ENCODE measurements around the gene CHRDL2.
"Not testable (repeated sequence)": the region's sequence is repeated elsewhere in the genome, so short reads cannot be mapped to it uniquely, and the experiment has no call there.

CHRDL2 gene

GRCh38 chr11:74731301-74732094 lies at the start of gene CHRDL2:
Gene CHRDL2, minus strand, starts transcription at chr11:74731426. Its CDS starts 538 bp downstream, at chr11:74730888.
- no peaks in the 10 kb centered on the region for H3K9me3 Mint-ChIP-seq
- peaks cover 4% of the 10 kb centered on the region for H3K4me1 Mint-ChIP-seq
- H3K36me3 Mint-ChIP-seq: no peaks in the 10 kb centered on the region
- H3K27me3 Mint-ChIP-seq: peaks cover 31% of the 10 kb centered on the region
- peak within 1 kb of the TSS; percentile 60 for H3K27ac Mint-ChIP-seq
- peak within 1 kb of the TSS; percentile 47 for H3K4me3 Mint-ChIP-seq

DNA sequence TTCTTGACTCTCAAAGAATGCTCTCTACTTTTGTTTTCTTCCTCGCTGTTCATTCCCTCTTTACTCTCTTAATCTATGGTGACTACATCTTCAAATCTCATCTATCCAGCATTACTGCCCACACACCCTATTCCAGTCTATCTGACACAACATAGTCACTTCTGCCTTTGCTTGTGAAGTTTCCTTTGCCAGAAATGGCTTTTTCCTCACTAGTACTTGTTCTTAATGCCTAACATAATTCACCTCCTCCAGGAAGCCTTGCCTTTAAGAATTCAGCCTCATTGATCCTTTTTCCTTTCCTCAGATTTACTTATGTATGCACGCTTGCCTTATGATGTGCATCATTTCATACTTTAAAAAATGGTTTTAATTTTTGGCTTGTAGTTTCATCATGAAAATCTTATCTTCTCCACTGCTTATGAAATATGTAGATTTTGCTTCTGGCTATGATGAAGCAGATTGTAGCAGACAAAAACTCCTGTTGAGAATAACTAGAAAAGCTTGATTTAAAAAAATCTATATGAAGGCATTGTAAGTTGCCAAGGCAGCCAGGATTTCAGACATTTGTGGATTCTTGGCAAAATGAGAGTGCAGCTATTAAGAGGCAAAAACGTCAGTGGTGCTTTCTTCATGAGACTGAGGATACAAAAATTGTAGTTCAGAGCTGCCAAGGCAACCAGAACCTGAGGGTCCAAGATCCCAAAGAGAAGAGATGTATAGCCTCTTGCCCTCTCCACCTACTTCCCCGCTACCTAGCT lies 49.2 kb upstream of the CHRDL2 start:
- H3K27me3 Mint-ChIP-seq: no peaks in the 10 kb centered on the region

GRCh38 chr11:74778581-74778980 lies 47.4 kb upstream of the CHRDL2 start:
- no peaks in the 10 kb centered on the region for H3K27me3 Mint-ChIP-seq
- H3K4me3 Mint-ChIP-seq: no peak overlapping the region
- H3K4me1 Mint-ChIP-seq: peaks cover 38% of the 10 kb centered on the region
- H3K27ac Mint-ChIP-seq: no peak overlapping the region
- no peaks in the 10 kb centered on the region for H3K9me3 Mint-ChIP-seq
- peaks cover 10% of the 10 kb centered on the region for H3K36me3 Mint-ChIP-seq

More for the DNA sequence above, 49.2 kb upstream of the CHRDL2 start:
- H3K36me3 Mint-ChIP-seq: peaks cover 8% of the 10 kb centered on the region
- no peaks in the 10 kb centered on the region for H3K9me3 Mint-ChIP-seq
- peaks cover 26% of the 10 kb centered on the region for H3K4me1 Mint-ChIP-seq
- no peak overlapping the region for H3K4me3 Mint-ChIP-seq
- no peak overlapping the region for H3K27ac Mint-ChIP-seq

GRCh38 chr11:74777877-74778276 lies 46.7 kb upstream of the CHRDL2 start:
- Mint-ChIP-seq H3K36me3 (peaks cover 10% of the 10 kb centered on the region), H3K27me3 (no peaks in the 10 kb centered on the region), H3K4me3 (no peak overlapping the region), H3K27ac (peak overlapping the region; percentile 30), H3K4me1 (peaks cover 44% of the 10 kb centered on the region), H3K9me3 (no peaks in the 10 kb centered on the region)

DNA sequence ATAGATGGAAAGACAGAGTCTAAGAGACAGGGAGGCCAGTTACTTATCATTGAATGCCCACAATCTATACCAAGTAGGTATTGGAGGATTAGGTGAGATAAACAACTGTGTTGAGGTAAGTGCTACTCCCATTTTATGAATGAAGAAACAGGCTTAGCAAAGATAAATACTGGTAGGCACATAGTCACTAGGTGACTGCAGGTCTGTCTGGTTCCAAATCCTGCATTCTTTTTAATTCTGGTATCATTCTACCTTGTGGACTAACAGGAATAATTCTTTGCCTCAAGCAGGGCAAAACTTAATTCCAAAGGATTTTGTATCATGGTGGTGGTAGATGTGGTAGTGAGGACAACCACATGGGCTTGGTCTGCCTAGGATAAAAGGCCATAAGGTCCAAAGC lies 45.8 kb upstream of the CHRDL2 start:
- Mint-ChIP-seq H3K9me3 (no peaks in the 10 kb centered on the region), H3K4me3 (no peak overlapping the region), H3K4me1 (peaks cover 49% of the 10 kb centered on the region), H3K36me3 (peaks cover 10% of the 10 kb centered on the region), H3K27ac (no peak overlapping the region), H3K27me3 (no peaks in the 10 kb centered on the region)

DNA sequence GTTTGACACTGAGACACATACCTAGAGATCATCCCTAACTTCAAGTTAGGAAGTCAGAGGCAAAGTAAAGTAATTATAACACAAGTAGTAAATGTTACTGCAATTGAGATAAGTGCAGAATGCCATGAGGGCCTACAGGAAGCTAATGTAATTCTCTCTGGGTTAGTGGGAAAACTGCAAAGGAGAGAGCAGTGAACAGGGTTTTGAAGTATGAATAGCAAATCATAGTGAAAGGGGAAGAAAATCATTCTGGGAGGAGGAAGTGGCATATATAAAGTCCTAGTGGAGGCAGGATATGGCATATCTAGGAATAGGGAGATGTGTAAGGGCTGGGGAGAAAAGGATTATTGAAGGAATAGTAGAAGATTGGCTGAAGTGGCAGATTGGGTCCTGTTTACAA lies 45.3 kb upstream of the CHRDL2 start:
- H3K4me1 Mint-ChIP-seq: peaks cover 49% of the 10 kb centered on the region
- no peak overlapping the region for H3K27ac Mint-ChIP-seq
- H3K27me3 Mint-ChIP-seq: no peaks in the 10 kb centered on the region
- H3K4me3 Mint-ChIP-seq: no peak overlapping the region
- H3K36me3 Mint-ChIP-seq: peaks cover 10% of the 10 kb centered on the region
- H3K9me3 Mint-ChIP-seq: no peaks in the 10 kb centered on the region

- H3K27ac Mint-ChIP-seq: no peak overlapping the region
- no peaks in the 10 kb centered on the region for H3K27me3 Mint-ChIP-seq
- no peak overlapping the region for H3K4me3 Mint-ChIP-seq
- H3K9me3 Mint-ChIP-seq: no peaks in the 10 kb centered on the region
- H3K36me3 Mint-ChIP-seq: peaks cover 10% of the 10 kb centered on the region
- H3K4me1 Mint-ChIP-seq: peaks cover 49% of the 10 kb centered on the region
These were observed 44.5 kb upstream of the CHRDL2 start for GRCh38 chr11:74775762-74776161.

- no peaks in the 10 kb centered on the region for H3K9me3 Mint-ChIP-seq
- H3K4me1 Mint-ChIP-seq: peaks cover 62% of the 10 kb centered on the region
- H3K27me3 Mint-ChIP-seq: no peaks in the 10 kb centered on the region
- peaks cover 10% of the 10 kb centered on the region for H3K36me3 Mint-ChIP-seq
- no peak overlapping the region for H3K4me3 Mint-ChIP-seq
- H3K27ac Mint-ChIP-seq: no peak overlapping the region
These were observed 42.2 kb upstream of the CHRDL2 start for GRCh38 chr11:74773476-74773875.

DNA sequence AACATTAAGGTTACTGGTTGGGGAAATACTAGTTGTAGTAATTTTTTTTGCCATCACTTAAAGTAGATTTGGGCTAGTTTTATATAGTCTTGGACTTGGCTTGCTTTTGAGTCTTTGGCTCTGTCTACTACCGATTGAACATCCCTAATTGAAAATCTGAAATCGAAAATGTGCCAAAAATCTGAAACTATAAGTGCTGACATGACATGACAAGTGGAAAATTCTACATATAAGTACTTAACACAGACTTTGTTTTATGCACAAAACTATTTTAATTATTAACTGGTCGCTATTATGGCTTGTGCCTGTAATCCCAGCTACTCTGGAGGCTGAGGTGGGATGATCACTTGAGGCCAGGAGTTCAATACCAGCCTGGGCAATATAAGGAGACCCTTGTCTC lies 39.9 kb upstream of the CHRDL2 start:
- Mint-ChIP-seq H3K36me3 (peaks cover 4% of the 10 kb centered on the region), H3K27me3 (no peaks in the 10 kb centered on the region), H3K27ac (no peak overlapping the region), H3K4me3 (no peak overlapping the region), H3K9me3 (no peaks in the 10 kb centered on the region), H3K4me1 (peaks cover 52% of the 10 kb centered on the region)

DNA sequence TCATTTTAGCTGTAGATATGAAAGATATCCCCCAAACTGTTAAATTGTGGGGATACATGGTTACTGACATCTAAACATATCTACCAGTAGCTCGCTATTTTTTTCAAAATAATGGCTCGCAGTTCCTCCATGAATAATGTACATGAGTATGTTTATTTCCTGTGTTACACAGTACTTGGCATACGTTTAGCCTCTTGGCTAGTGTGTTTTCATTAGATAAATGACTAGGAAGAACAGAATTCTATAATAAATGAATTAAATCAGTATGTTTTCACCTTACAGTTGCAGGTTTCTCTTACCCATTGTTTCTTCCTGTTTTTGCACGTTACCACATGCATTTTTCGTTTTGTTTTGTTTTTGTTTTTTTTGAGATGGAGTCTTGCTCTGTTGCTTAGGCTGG lies 39.2 kb upstream of the CHRDL2 start:
- Mint-ChIP-seq H3K4me1 (peaks cover 45% of the 10 kb centered on the region), H3K4me3 (no peak overlapping the region), H3K9me3 (no peaks in the 10 kb centered on the region), H3K27ac (no peak overlapping the region), H3K36me3 (peaks cover 4% of the 10 kb centered on the region), H3K27me3 (no peaks in the 10 kb centered on the region)

DNA sequence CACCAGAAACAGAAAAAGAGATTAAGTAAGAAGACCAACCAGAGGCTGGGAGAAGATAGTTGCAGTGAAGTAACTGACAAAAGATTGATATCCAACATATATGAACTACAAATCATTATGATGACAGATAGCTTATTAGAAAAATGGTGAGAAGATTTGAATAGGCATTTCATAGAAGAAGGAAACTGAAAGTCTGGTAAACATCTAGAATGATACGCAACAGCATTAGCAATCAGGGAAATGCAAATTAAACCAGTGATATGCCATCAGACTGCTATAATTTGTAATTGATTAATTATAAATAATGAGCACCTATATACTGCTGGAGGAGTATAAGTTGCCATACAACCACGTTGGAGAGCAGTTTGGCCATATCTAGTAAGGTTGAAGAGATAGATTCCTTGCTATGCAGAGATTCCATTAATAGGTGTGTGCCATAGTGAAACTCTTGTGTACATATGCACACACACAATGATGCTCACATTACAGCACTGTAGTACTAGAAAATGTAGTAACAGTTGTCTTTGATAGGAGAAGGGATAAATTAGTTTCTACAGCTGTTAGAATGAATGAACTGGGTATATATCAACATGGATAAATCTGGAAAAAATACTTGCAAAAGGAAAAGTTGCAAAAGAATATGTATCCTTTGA lies 38.0 kb upstream of the CHRDL2 start:
- Mint-ChIP-seq H3K4me1 (peaks cover 37% of the 10 kb centered on the region), H3K27ac (no peak overlapping the region), H3K36me3 (peaks cover 5% of the 10 kb centered on the region), H3K27me3 (no peaks in the 10 kb centered on the region), H3K9me3 (no peaks in the 10 kb centered on the region), H3K4me3 (no peak overlapping the region)

- H3K36me3 Mint-ChIP-seq: peaks cover 10% of the 10 kb centered on the region
- not testable (repeated sequence) for H3K9me3 Mint-ChIP-seq, H3K27me3 Mint-ChIP-seq, H3K27ac Mint-ChIP-seq, H3K4me3 Mint-ChIP-seq
- H3K4me1 Mint-ChIP-seq: peaks cover 41% of the 10 kb centered on the region
These were observed 37.0 kb upstream of the CHRDL2 start for GRCh38 chr11:74768172-74768651.

DNA sequence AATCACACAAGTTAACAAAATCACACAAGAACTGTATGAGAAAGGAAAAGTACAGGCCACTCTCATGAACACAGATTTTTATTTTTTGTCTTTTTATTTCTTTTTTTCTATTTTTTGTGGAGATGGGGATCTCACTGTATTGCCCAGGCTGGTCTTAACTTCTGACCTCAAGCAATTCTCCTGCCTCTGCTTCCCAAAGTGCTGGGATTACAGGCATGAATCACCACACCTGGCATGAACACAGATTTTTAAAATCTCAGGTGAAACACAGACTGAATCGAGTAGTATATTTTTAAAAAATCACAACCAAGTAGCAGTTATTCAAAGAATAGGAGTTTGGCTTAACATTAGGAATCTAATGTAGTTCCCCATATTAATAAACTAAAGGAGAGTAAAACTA lies 35.7 kb upstream of the CHRDL2 start:
- peaks cover 44% of the 10 kb centered on the region for H3K4me1 Mint-ChIP-seq
- no peak overlapping the region for H3K27ac Mint-ChIP-seq
- H3K36me3 Mint-ChIP-seq: peaks cover 20% of the 10 kb centered on the region
- no peak overlapping the region for H3K4me3 Mint-ChIP-seq
- H3K27me3 Mint-ChIP-seq: no peaks in the 10 kb centered on the region
- peaks cover 6% of the 10 kb centered on the region for H3K9me3 Mint-ChIP-seq

DNA sequence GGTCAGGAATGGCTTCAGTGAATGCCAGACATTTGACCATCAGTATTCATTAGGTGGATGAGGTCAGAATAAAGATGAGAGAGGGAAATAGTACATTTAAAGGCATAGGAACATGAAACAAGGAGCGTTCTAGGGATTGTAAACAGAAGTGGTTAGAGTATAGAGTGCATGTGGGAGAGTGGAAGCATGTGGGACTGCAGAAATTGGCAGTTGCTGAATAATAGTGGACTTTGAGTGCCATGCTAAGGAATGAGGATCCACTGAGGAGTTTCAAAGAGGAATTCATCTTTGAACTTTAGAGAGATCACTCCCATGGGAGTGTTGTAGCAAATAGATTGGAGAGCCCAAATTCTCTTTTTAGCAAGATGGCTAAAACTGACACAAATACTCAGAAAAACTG lies 25.3 kb upstream of the CHRDL2 start:
- no peaks in the 10 kb centered on the region for H3K27me3 Mint-ChIP-seq
- H3K9me3 Mint-ChIP-seq: no peaks in the 10 kb centered on the region
- peaks cover 5% of the 10 kb centered on the region for H3K36me3 Mint-ChIP-seq
- H3K27ac Mint-ChIP-seq: no peak overlapping the region
- peaks cover 27% of the 10 kb centered on the region for H3K4me1 Mint-ChIP-seq
- H3K4me3 Mint-ChIP-seq: no peak overlapping the region

- no peaks in the 10 kb centered on the region for H3K27me3 Mint-ChIP-seq
- H3K4me3 Mint-ChIP-seq: no peak overlapping the region
- H3K4me1 Mint-ChIP-seq: peaks cover 34% of the 10 kb centered on the region
- H3K9me3 Mint-ChIP-seq: no peaks in the 10 kb centered on the region
- H3K27ac Mint-ChIP-seq: no peak overlapping the region
- peaks cover 5% of the 10 kb centered on the region for H3K36me3 Mint-ChIP-seq
These were observed 24.3 kb upstream of the CHRDL2 start for GRCh38 chr11:74755395-74755995.
